SW 1271 (cell line): ENCODE data around the gene VARS1.
A peak's percentile ranks its signal among the peaks of the same experiment; 100 is the strongest.
"Not testable (repeated sequence)": the region's sequence is repeated elsewhere in the genome, so short reads cannot be mapped to it uniquely, and the experiment has no call there.

ENCODE experiments used
- DNase-seq, 2 experiments: peaks; one replicate each; lab custom pipeline; 2025; lab: John Stamatoyannopoulos, UW

VARS1 gene

GRCh38 chr6:31795616-31796298 is at the start of gene VARS1:
TSS of gene VARS1 (minus strand) at chr6:31795752. CDS start at chr6:31795217, 535 bp downstream.
- peak; percentile 69 to 87 for DNase-seq

- no peak for DNase-seq
Measured at GRCh38 chr6:31844507-31844906, 49.0 kb upstream of the VARS1 start.

GRCh38 chr6:31842053-31842452 is 46.5 kb upstream of the VARS1 start:
- no peak for DNase-seq

- not testable (repeated sequence) for DNase-seq
Measured at GRCh38 chr6:31839779-31840126, 44.2 kb upstream of the VARS1 start.

- DNase-seq: no peak
Measured at GRCh38 chr6:31838968-31839367, 43.4 kb upstream of the VARS1 start.

GRCh38 chr6:31838114-31838553 is 42.6 kb upstream of the VARS1 start:
- not testable (repeated sequence) for DNase-seq

- DNase-seq: no peak
Measured at GRCh38 chr6:31837369-31838113, 42.0 kb upstream of the VARS1 start.

GRCh38 chr6:31836474-31837368 is 41.2 kb upstream of the VARS1 start:
- DNase-seq: no peak

- no peak for DNase-seq
Measured at GRCh38 chr6:31836047-31836473, 40.5 kb upstream of the VARS1 start.

- peak; percentile 50 to 91 for DNase-seq
Measured at GRCh38 chr6:31834367-31835250, 39.1 kb upstream of the VARS1 start.

- no peak for DNase-seq
Measured at GRCh38 chr6:31831350-31832215, 36.0 kb upstream of the VARS1 start.

- DNase-seq: no peak
Measured at GRCh38 chr6:31830886-31831335, 35.4 kb upstream of the VARS1 start.

GRCh38 chr6:31829633-31830283 is 34.2 kb upstream of the VARS1 start:
- peak in 1 of 2 experiments; percentile 78 for DNase-seq

GRCh38 chr6:31827286-31828079 is 31.9 kb upstream of the VARS1 start, which contains the start of gene HSPA1B:
TSS of gene HSPA1B (plus strand) at chr6:31827738. CDS start at chr6:31827951, 213 bp downstream.
- DNase-seq: peak; percentile 100

- DNase-seq: peak; percentile 51 to 94
Measured at GRCh38 chr6:31826793-31827285, 31.3 kb upstream of the VARS1 start.

- DNase-seq: no peak
Measured at GRCh38 chr6:31825553-31825952, 30.0 kb upstream of the VARS1 start.

GRCh38 chr6:31823592-31824196 is 28.1 kb upstream of the VARS1 start:
- DNase-seq: not testable (repeated sequence)
